NCI-H1417 treated with DMSO at 0.1 percent for 48 hours (cell line): ENCODE data around the gene FAM171A2.
A peak's percentile ranks its signal among the peaks of the same experiment; 100 is the strongest.

Experiments used
- DNase-seq: peaks from one replicate; lab custom pipeline; 2025; lab: John Stamatoyannopoulos, UW

The FAM171A2 gene

DNA sequence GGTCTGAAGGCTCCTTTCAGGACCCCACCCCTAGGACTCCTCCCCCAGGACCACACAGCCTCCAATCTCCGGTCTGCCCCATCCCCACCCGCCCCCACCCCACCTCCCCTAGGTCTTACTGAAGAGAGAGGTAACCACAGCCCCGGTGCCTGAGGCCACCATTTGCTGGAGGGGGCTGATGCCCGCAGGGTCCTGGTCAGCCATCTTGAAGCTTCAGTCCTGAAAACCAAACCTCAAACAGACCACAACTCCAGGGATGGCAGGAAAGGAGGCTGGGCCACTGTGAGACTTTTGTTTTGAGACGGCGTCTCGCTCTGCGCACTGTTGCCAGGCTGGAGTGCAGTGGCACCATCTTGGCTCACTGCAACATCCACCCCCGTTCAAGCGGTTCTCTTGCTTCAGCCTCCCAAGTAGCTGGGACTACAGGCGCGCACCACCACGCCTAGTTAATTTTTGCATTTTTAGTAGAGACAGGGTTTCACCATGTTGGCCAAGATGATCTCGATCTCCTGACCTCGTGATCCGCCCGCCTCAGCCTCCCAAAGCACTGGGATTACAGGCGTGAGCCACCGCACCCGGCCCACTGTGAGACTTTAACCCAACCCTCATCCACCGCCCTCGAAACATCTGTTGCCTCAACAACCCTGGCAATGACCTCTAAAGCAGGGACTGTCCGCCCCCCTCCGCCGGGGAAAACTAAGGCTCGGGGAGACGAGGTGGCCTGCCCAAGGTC is 40.1 kb downstream of the FAM171A2 start:
- no peak for DNase-seq

DNA sequence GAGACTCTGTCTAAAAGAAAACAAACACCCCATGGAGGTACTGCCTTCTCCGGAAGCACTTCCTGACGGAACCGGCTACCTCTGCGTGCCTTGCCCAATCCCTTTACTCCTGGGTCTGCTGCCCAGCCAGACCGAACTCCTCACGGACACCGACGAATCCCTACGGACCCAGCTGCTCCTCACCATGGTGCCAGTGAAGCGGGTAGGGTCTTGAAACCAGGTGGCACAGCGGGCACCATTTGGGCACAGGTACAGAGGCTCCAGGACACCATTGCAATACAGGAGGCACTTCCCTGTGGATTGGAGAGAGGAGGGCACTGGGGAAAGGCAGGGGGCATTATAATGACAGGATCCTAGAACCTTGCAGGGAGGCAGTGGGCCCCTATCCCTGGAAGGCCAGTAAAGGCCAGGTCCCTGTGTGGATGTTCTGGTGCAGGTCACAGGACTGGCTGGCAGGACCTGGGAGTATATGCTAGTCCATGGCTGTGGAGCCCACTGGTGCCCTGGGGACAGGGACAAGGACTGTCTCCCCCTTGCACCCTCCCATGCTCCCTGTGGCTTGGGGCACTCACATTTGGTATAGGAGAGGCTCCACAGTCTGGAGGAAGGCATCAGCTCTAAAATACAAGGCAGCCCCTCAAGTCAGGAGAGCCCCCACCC is 41.3 kb downstream of the FAM171A2 start:
- DNase-seq = no peak

DNA sequence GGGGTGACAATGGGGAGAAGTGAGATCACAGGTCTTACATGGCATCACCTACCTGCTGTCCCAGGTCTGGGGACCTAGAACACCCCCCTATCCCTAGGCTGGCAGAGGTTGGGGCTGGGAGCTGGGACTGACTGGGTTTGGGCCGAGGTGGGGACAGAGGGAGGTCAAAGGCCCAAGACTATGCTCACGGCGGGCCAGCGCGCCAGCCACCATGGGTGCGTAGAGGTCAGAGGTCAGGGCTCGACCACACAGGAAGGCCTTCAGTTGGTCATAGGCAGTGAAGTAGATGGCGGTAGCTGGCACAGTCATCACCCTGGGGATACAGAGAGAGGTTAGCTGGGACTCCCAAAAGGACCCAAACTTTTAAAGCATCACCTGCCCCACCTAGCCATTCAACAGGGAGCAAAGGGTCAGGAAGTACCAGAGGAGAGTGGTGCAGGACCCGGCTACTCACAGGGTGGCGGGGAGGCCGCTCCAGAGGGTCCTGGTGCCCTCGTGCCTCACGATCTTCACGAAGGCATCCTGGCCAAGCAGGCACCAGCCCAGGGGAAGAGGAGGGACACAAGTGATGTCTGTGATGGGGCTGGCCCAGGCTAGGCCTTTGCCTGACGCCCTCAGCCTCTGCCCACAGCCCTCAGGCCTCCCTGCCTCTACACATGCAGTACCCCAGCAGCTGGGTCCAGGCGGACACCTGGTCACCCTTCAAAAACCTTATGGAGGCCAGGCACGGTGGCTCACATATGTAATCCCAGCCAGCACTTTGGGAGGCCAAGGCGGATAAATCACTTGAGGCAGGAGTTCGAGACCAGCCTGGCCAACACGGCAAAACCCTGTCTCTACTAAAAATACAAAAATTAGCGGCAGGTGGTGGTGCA is 42.2 kb downstream of the FAM171A2 start:
- DNase-seq = no peak

DNA sequence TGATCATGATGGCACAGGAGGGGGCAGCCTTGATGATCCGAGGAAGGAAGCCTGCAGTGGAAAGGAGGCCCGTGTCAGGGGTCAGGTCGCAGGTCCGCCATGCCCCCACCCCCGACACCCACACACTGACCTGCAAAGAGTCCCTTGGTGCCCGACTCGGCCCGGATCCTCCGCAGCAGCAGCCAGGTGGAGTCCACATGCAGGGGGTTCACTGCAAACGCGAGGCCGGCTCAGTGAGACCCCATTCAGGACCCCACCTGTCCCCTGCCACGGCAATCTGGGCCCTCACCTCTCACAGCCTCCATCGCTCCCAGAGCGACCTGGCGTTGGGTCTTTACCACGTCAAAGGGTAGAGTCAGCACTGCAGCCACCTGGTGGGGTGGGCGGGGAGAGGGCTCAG is 43.6 kb downstream of the FAM171A2 start:
- DNase-seq = no peak

DNA sequence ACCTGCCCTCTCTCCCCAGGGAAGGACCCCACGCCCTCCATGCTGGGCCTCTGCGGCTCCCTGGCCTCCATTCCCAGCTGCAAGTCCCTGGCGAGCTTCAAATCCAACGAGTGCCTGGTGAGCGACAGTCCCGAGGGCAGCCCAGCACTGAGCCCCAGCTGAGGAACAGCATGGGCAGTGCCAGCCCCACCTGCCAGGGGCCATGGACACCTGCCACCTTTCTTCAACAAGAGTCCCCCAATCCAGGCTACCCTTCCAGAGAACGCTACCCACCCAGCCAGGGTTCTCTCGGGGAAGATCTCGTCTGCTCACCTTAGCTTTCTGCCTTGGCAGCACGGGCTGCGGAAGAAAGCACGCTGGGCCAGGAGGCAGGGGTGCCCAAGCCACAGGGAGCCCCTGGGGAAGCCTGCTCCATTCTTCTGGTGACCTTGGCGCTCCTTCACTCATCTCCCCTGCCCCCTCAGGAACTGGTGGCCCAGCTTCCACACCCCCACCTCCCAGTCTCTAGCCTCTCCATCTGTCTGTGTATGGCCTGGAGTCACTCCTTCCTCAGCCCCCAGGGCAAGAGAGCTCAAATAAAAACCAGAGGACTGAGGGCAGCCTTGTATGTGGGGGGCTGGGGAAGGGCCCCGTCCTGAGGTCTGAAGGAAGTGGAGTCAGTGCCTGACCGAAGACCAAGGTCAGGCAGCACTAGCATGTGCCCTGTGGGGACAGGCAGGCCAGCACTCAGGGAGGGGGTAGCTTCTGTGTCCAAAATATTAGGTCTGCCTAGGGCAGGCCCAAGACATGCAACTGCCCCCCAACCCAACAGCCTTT is 45.4 kb downstream of the FAM171A2 start:
- no peak for DNase-seq

DNA sequence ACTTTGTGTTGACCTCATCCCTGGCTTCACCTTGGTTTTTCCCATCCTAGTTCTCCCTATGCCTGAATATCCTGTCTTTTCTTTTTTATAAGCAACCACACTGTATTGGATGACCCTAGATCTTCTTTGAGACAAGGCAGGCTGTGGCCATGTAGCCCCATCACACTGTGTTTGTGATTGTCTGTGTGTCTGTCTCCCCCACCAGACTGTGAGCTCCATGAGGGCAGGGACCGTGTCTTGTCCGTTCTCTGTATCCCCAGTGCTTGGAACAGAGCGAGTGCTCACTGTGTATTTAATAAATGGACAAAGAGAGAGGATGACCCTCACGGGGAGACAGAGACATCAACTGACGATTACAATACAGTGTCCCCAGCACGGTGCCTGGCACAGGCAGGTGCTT is 46.1 kb downstream of the FAM171A2 start:
- DNase-seq = no peak

DNA sequence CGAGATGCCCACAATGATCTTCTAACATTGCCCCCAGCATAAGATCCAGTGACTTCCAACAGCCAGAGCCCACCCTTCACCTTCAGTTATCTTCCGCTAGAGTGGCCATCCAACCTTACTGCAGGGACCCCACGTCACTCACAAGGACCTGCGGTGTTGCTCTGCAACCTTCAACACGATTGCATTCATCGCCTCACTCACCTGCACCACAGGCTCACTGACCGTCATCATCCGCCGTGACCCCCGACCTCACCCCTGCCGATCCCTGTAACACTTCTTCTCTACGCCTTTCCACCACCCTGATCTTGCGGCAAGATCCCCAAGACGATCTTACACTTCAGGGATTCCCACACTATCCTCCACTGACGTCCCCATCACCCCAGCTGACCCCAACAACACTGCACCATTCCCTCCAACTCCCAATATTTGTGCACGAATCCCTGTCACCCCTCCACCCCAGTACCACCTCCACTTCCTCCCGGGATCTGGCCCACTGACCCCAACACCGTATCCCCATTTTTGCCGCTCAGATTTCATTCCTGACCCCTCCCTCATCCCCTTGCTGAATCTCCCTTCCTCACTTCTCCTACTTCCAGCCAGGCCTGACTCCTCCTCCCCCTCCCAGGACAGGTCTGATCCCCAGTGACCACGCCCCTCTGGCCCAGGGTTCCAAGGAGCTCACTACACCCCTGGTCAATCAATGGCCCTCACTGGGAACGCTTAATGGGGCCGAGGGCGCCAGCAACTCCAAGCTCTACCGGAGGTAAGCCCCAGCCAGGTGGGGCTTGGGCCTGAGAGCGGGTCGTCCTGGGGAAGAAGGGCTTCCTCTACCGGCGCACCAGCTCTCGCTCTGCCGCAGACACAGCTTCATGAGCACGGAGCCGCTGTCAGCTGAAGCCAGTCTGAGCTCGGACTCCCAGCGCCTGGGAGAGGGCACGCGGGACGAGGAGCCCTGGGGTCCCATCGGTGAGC is 47.6 kb downstream of the FAM171A2 start:
- DNase-seq = no peak

DNA sequence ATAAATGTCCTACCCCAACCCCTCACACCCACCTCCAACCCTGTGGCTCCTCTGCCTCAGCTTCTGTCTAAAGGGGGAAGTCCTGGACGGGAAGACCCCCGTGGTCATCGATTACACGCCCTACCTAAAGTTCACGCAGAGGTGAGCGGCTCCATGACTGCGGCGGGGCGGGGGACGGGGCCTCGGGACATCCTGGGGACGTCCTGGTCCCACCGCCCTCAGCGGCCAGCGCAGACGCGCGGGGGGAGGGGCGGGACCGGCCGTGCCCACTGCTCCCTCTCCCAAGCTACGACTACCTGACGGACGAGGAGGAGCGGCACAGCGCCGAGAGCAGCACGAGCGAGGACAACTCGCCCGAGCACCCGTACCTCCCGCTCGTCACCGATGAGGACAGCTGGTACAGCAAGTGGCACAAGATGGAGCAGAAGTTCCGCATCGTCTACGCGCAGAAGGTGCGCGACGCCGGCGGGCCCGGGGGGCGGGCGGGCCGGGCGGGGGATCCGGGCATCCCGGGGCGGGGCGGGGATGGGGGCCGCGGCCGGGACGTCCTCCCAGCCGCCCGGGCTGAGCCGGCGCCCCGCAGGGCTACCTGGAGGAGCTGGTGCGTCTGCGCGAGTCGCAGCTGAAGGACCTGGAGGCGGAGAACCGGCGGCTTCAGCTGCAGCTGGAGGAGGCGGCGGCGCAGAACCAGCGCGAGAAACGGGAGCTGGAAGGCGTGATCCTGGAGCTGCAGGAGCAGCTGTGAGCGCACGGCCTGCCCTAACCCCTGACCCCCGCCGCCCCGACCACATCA is 48.6 kb downstream of the FAM171A2 start:
- DNase-seq = no peak

DNA sequence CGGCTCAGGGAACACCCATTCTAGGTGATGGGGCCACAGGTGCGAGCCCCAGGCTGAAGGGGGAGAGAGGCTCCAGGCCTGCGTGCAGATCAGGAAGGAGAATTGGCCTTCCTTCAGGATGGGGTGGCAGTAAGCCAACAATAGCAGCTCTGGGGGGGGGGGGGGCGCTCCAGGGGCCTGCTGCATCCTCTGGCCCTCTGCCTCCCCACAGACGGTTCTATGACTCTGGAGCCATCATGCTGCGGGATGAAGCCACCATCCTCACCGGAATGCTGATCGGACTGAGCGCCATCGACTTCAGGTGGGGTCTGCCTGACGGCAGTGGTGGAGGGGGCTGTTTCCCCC is 49.2 kb downstream of the FAM171A2 start:
- DNase-seq = no peak

DNA sequence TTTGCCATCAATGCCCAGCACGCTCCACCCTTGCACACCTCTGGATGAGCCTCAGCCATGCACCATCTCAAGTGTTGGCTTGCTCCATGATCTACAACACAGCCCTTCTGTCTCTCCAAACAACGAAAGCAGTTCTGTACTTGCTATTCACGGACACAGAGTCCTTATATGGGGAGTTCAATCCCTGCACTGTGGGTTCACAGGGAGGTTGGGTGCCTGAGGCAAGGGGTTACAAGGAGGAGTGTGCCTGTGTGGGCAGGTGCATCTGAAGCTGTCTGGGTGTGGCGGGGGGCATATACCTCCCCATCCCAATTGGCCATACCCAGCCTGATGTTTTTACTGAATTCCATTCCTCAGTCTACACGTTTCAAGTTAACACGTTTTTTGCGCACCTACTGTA is 49.6 kb downstream of the FAM171A2 start:
- no peak for DNase-seq

DNA sequence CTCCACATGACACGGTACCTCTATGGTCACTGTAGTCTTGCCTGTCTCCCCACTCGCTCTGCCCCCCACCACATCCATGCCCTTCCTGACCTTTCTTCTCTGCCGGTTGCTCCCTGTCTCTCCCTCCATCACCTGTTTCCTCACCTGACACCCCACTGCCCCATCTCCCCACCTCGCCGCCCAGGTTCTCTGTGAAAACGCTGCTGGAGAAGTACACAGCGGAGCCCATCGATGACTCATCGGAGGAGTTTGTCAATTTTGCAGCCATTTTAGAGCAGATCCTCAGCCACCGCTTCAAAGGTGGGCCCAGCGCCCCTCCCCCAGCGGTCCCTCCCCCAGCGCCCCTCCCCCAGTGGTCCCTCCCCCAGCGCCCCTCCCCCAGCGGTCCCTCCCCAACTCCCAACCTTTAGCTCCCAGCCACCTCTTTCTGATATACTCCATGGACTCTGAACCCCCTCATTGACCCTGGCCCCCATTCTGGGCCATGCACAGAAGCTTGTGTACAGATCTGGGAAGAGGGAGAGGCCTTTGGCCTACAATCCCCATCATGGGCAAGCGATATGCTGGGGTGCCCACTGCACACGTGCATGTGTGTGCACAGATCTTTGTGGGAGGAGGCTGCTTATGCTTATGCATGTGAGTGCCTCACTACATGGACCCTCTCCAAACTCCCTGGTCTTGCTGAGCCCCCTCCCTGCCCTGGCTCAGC is 51.1 kb downstream of the FAM171A2 start:
- no peak for DNase-seq

DNA sequence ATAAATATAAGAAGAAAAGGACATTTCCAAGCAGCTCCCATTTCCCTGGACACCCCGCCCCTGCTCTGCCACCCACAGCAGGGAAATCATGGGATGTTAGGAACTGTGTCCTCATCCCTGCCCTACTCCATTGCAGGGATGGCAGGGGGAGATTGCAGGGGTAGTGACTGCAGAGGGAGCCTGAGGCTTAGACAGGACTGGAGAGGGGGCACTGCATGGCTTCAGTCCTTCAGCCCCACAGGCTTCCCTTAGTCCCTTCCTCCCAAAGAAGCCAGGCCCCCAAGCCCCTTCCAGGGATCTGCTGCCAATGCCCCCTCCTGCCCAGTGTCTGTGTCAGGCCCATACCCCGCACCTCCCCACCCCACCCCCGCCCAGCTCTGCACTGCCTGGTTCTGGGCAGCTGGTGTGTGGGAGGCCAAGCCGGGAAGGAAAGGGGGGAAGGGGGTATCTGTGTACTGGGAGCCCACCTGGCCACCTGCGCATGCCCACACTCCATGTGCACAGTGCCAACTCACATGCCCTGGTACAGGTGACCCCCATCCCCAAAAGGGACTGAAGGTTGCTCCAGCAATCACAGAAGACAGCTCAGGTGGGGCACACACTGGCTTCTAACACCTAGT is 52.0 kb downstream of the FAM171A2 start:
- DNase-seq = no peak

DNA sequence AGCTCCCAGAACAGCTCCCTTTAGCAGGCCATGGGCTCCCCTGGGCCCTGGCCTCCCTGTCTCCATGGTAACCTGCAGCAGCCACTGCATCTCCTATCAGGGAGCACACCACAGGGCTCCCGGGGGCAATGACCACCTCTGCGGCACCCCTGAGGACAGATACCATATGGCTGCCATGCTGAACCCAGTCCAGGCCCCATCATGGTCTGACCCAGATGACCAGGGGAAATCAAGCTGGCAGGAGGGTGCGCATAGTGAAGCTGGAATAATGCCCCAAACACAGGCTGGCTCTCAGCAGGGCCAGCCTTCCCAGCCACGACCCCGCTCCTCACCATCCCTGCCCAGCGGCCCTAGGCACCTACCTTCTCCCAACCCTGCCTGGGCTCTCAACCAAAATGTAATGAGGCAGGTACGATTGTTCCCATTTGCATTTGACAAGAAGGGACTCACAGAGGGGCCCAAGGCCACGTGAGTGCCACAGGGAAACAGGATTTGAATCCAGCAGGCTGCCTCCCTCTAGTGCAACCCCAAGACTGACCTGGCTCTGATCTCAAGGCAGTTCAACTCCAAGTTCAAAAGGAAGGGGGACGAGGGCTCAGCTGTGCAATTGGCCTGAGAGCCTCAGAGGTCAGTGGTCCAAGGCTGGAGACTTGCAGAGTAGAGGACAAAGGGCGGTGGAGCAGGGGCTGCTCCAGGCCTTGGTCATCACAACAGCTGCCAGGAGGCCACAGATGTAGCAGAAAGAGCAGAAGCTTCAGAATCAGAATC is 52.9 kb downstream of the FAM171A2 start:
- no peak for DNase-seq

DNA sequence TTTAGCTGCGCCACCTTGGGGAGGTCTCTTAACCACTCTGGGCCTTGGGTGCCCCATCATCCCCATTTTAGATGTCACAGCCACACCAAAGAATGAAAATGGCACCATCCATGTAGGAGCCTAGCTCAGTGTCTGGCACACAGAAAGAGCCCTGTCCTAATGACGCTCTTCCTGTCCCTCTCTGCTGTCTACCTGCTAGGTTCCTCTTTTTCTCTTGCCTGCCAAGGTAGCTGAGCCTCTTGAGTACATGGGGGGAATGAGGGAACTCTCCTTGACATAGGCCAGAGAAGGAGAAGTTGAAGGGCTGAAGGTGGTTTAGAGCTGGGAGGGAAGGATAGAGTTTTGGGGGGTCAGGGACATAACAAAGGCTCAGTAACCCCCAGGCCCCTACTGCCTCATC is 53.5 kb downstream of the FAM171A2 start:
- DNase-seq = no peak

DNA sequence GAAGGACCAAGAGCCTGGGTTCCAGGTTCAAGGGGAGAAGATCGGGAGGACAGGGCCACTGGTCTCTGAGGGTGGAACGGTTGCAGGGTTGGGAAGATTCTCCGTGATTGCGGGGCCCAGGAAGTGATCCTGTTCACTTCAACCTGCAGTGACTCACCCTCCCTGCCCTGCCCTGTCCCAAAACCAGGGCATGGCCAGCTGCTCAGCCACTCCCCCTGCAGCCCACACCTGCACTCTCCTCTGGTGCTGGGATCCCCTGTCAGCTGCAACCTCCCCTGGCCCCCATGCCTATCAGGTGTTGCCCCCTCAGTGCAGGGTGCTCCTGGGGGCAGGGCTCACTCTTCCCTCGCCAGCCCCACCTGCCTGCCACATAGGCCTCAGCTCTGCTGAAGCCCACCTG is 54.2 kb downstream of the FAM171A2 start:
- no peak for DNase-seq

DNA sequence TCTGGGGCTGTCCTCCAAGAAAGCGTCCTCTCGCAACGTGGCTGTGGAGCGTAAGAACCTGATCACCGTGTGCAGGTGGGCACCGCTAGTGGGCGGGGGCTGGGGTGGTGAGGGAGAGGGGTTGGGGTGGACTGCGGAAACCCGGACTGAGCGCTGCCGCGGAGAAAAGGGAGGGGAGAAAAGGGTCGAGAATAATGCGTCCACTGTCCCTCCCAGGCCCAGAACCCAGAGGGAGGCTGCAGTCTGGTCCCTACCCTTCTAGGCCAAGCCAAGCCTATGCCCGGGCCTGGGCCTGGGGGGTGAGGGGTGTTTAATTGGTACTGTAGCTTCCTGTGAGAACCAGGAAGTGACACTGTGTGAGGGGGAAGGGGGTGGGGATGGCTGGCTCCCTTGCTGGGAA is 54.8 kb downstream of the FAM171A2 start:
- no peak for DNase-seq

DNA sequence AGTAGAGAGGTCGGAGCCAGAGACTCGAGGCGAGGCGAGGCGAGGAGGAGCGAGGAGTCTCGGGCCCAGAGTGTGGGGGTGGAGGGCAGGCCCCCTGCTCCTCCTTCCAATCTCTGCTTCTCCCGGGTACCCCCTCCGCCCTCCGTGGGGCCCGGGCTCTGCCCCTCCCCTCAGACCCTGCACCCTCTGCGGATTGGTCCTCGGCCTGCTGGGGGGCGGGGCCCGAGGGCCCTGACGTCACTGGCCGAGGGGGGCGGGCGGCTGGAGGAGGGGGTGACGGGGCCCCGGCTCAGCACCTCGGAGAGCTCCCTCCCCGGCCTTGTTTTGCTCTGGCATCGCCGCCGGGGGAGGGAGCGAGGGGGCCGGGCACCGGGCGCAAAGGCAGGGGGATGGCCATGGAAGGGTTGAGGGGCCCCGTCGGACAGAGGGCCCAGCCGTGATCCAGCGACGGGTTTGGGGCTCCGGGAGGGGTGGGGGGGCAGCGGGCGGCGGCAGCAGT is 55.3 kb downstream of the FAM171A2 start, which contains the start of gene RUNDC3A:
RUNDC3A (plus strand) TSS at position 282 of the 499 bp plus-strand sequence. CDS start 232 bp downstream, outside the sequence.
- DNase-seq = peak; percentile 70
